K562 (cell line): ENCODE measurements around the gene MAGI2. TPM values are rescaled to one million over a fixed set of nuclear protein-coding genes. Genes with fewer than 3 reads are reported as not detected.

Experiments used
- ATAC-seq: fragments of 200-7000 bp; cut with Tn5 transposase; 3 replicates; pipeline ENCODE4 v1.9.1; 2020; ENCODE audit warnings: moderate library complexity
- BruUV-seq: library from RNA; stranded (reverse); fragments of 400-500 nt; replicated peaks from 2 replicates; lab custom pipeline; 2021; lab: Mats Ljungman, UMichigan
- CTCF ChIA-PET: fragments of 300-600 bp; formaldehyde crosslinking; extraction: SDS; loops from one replicate; lab custom pipeline; 2021; ENCODE audit warnings: low intra/inter-chr PET ratio; lab: Yijun Ruan, JAX
- POLR2A ChIA-PET: fragments of 300-600, 350-650 bp; sonication (Branson Sonifier 250); formaldehyde crosslinking; extraction: SDS; loops from one replicate; lab custom pipeline; 2021; ENCODE audit warnings: antibody characterized with exemption, inconsistent platforms; lab: Yijun Ruan, JAX
- DNase-seq, 4 experiments: peaks; one replicate each; pipeline versions ENCODE4 v3.0.0 to v3.0.0-alpha.2; 2011 to 2018; ENCODE audit warnings: low spot score in 3 of 4, mixed read lengths in 3 of 4; ENCODE audit errors: extremely low read depth in 1 of 4
- FAIRE-seq: peaks from 2 replicates; lab custom pipeline; 2011; peaks lifted over from hg19 to GRCh38; lab: Jason Lieb, UNC
- H2AFZ ChIP-seq: 2 replicates; pipeline ENCODE4 v1.6.0; 2011; ENCODE audit warnings: low read depth, low read length, control low read depth, inconsistent platforms
- H3K27ac ChIP-seq: fragments of 200-600 bp; 3 replicates; pipeline ENCODE4 v1.8.0; 2011; ENCODE audit warnings: low read depth, mild to moderate bottlenecking, control low read depth, inconsistent platforms, low read length, moderate library complexity, mixed read lengths; ENCODE audit errors: extremely low read depth
- H3K27me3 ChIP-seq, 2 experiments: fragments of 300-600 bp in 1 of 2; 2 replicates in 1 of 2; 3 replicates in 1 of 2; pipeline versions ENCODE4 v1.6.0 to v1.8.0; 2011; ENCODE audit warnings: inconsistent platforms in 2 of 2, low read length in 2 of 2, mild to moderate bottlenecking in 1 of 2, mixed read lengths in 1 of 2, moderate library complexity in 1 of 2; ENCODE audit not compliant: control insufficient read depth in 2 of 2, insufficient read depth in 2 of 2
- H3K36me3 ChIP-seq: fragments of 300-600 bp; 3 replicates; pipeline ENCODE4 v1.8.0; 2011; ENCODE audit warnings: mild to moderate bottlenecking, low read length, inconsistent platforms; ENCODE audit not compliant: control insufficient read depth, insufficient read depth
- H3K4me1 ChIP-seq, 2 experiments: fragments of 200-600 bp in 1 of 2; replicated peaks in 1 of 2; 2 replicates in 1 of 2; 3 replicates in 1 of 2; pipeline versions ENCODE4 v1.5.1 to v1.8.0; 2011; ENCODE audit warnings: inconsistent platforms in 2 of 2, low read length in 2 of 2, mild to moderate bottlenecking in 1 of 2, mixed read lengths in 1 of 2, moderate library complexity in 1 of 2; ENCODE audit not compliant: control insufficient read depth in 2 of 2, insufficient read depth in 2 of 2
- H3K4me2 ChIP-seq: 2 replicates; pipeline ENCODE4 v1.6.1; 2011; ENCODE audit warnings: low read length, control low read depth, inconsistent platforms, mixed read lengths; ENCODE audit not compliant: insufficient read depth
- H3K4me3 ChIP-seq: fragments of 200-600 bp; sonication (generic), shearing (Covaris generic); 2 replicates; pipeline ENCODE4 v1.5.1; 2016; ENCODE audit warnings: control low read depth, inconsistent platforms
- H3K79me2 ChIP-seq: fragments of 200-600 bp; 3 replicates; pipeline ENCODE4 v1.8.0; 2011; ENCODE audit warnings: low read length, inconsistent platforms; ENCODE audit not compliant: control insufficient read depth, insufficient read depth
- H3K9ac ChIP-seq, 2 experiments: 2 replicates each; pipeline versions ENCODE4 v1.6.0 to v1.6.1; 2011; ENCODE audit warnings: low read depth in 2 of 2, low read length in 2 of 2, control low read depth in 1 of 2, inconsistent platforms in 1 of 2, mild to moderate bottlenecking in 1 of 2, mixed read lengths in 1 of 2; ENCODE audit not compliant: insufficient read depth in 1 of 2
- H3K9me1 ChIP-seq: one replicate; pipeline ENCODE4 v1.6.0; 2011; ENCODE audit warnings: inconsistent platforms, mild to moderate bottlenecking, low read length, moderate library complexity; ENCODE audit not compliant: control insufficient read depth, insufficient read depth
- H3K9me3 ChIP-seq: replicated peaks from 2 replicates; pipeline ENCODE4 v1.5.1; 2011; ENCODE audit warnings: low read depth, low read length, inconsistent platforms; ENCODE audit not compliant: control insufficient read depth, insufficient read depth
- H4K20me1 ChIP-seq: replicated peaks from 2 replicates; pipeline ENCODE4 v1.6.1; 2011; ENCODE audit warnings: low read length, inconsistent platforms, mixed read lengths; ENCODE audit not compliant: control insufficient read depth, insufficient read depth
- ASH1L ChIP-seq: fragments of 450-650 bp; IDR thresholded peaks from 2 replicates; pipeline ENCODE4 v1.6.1; 2018; ENCODE audit warnings: borderline replicate concordance, mild to moderate bottlenecking, low read depth; ENCODE audit not compliant: partially characterized antibody
- ATF6 ChIP-seq: sonication (generic); formaldehyde crosslinking; IDR thresholded peaks from 2 replicates; pipeline ENCODE4 v1.4.0; 2020; ENCODE audit warnings: mild to moderate bottlenecking, missing genetic modification reagents
- CREM ChIP-seq: IDR thresholded peaks from 2 replicates; pipeline ENCODE4 v1.6.1; 2014; ENCODE audit warnings: antibody characterized with exemption, low read depth
- KLF10 ChIP-seq: fragments of 250-450 bp; sonication (Bioruptor Pico); IDR thresholded peaks from 2 replicates; pipeline ENCODE4 v1.6.1; 2021; ENCODE audit warnings: matching md5 sums
- KLF16 ChIP-seq: IDR thresholded peaks from 2 replicates; pipeline ENCODE4 v1.6.1; 2016; ENCODE audit warnings: antibody characterized with exemption
- RHOXF2B ChIP-seq: fragments of 250-450 bp; sonication (Bioruptor Pico); conservative IDR thresholded peaks from 2 replicates; pipeline ENCODE4 v1.5.1; 2021
- SIN3A ChIP-seq, 2 experiments: fragments of 150-350 bp in 1 of 2; IDR thresholded peaks; 2 replicates each; pipeline ENCODE4 v1.6.1; 2011 to 2016; ENCODE audit warnings: borderline replicate concordance in 2 of 2, low read depth in 2 of 2, low read length in 2 of 2, mild to moderate bottlenecking in 2 of 2, moderate library complexity in 2 of 2; ENCODE audit not compliant: control insufficient read depth in 1 of 2
- SNRNP70 ChIP-seq: fragments of 200-400 bp; formaldehyde crosslinking; optimal IDR thresholded peaks from 2 replicates; pipeline ENCODE3; 2017; ENCODE audit warnings: low read depth, low read length
- SRF ChIP-seq, 2 experiments: fragments of 250-450, 450-650 bp in 1 of 2; sonication (Bioruptor Pico) in 1 of 2; sonication (generic) in 1 of 2; formaldehyde crosslinking; IDR thresholded peaks; 2 replicates each; pipeline versions ENCODE4 v1.5.0 to v1.5.1; 2020 to 2022; ENCODE audit warnings: mild to moderate bottlenecking in 1 of 2, missing genetic modification reagents in 1 of 2
- TFAP4 ChIP-seq: sonication (generic); formaldehyde crosslinking; IDR thresholded peaks from 2 replicates; pipeline ENCODE4 v1.8.0; 2022; ENCODE audit warnings: missing genetic modification reagents, mild to moderate bottlenecking, moderate library complexity, borderline replicate concordance
- THRAP3 ChIP-seq: fragments of 450-650 bp; IDR thresholded peaks from 2 replicates; pipeline ENCODE4 v1.6.1; 2016; ENCODE audit warnings: mild to moderate bottlenecking, inconsistent platforms, borderline replicate concordance
- TSC22D4 ChIP-seq: fragments of 450-650 bp; IDR thresholded peaks from 2 replicates; pipeline ENCODE4 v1.6.1; 2016; ENCODE audit warnings: missing genetic modification characterization, missing biosample characterization, control low read depth
- U2AF1 ChIP-seq: fragments of 200-400 bp; formaldehyde crosslinking; optimal IDR thresholded peaks from 2 replicates; pipeline ENCODE3; 2017; ENCODE audit warnings: mild to moderate bottlenecking, low read depth, low read length, moderate library complexity
- ZC3H11A ChIP-seq: IDR thresholded peaks from 2 replicates; pipeline ENCODE4 v1.6.1; 2012; ENCODE audit warnings: low read depth, low read length, improper control_type of control experiment
- ZNF354B ChIP-seq: fragments of 250-450 bp; sonication (Bioruptor Pico); IDR thresholded peaks from 2 replicates; pipeline ENCODE4 v1.4.0; 2020
- ZNF551 ChIP-seq: fragments of 250-450 bp; sonication (Bioruptor Pico); IDR thresholded peaks from 2 replicates; pipeline ENCODE4 v1.5.0; 2021; ENCODE audit warnings: mild to moderate bottlenecking, moderate library complexity
- ZNF764 ChIP-seq: fragments of 250-450 bp; sonication (Bioruptor Pico); IDR thresholded peaks from 2 replicates; pipeline ENCODE4 v1.4.0; 2020; ENCODE audit warnings: low read depth, mild to moderate bottlenecking, moderate library complexity
- WGBS: fragments of 100-300 bp; shearing (Covaris generic); methylation state at CpG from one replicate; pipeline ENCODE4 v1.1.6; 2016; ENCODE audit warnings: low coverage, mixed read lengths; ENCODE audit not compliant: insufficient coverage; ENCODE audit errors: missing lambda C conversion rate; 5-methylcytosine and 5-hydroxymethylcytosine counted together
- in situ Hi-C: fragments of 300-500 bp; cut with MboI; formaldehyde crosslinking; loops from 4 replicates; pipeline ENCODE4 v1.15.0; 2018; ENCODE audit warnings: inconsistent platforms, mixed read lengths
- intact Hi-C: fragments of 100-400 bp; cut with micrococcal nuclease; formaldehyde crosslinking; loops from 2 replicates; pipeline ENCODE4 v1.14.2; 2022
- polyA plus RNA-seq, 8 experiments: library from polyadenylated mRNA; depleted of rRNA in 4 of 8; stranded (reverse) in 5 of 8; unstranded in 3 of 8; fragments of >200 nt; fragmentation: Nextera tagmentation in 2 of 8; fragmentation: Illumina TruSeq in 1 of 8; extraction: Ambion mirVana in 2 of 8; extraction: Trizol in 1 of 8; gene quantifications; 2 replicates each; pipeline versions ENCODE4 v1.2.1 to v1.2.3, GENCODE V29; 2011 to 2014; ENCODE audit warnings: inconsistent platforms in 1 of 8, missing spikeins in 1 of 8
- total RNA-seq, 7 experiments: library from RNA; depleted of rRNA in 6 of 7; stranded (reverse); fragments of >200 nt in 6 of 7; fragmentation: Illumina TruSeq in 2 of 7; extraction: Trizol in 2 of 7; gene quantifications; 2 replicates each; pipeline versions ENCODE4 v1.2.1 to v1.2.3, GENCODE V29; 2011 to 2021; ENCODE audit warnings: low replicate concordance in 1 of 7
- TF ChIP-seq, protein P1 (sequence below): fragments of 250-450 bp; sonication (Bioruptor Pico); IDR thresholded peaks from 2 replicates; pipeline ENCODE4 v1.8.0; 2021; ENCODE audit warnings: borderline replicate concordance, mild to moderate bottlenecking, moderate library complexity; ENCODE audit not compliant: poor library complexity, severe bottlenecking

MAGI2 gene
- total and polyA plus RNA-seq, 9 of the 15 experiments (the other 6 are each of a cell fraction or from before 2014, with no cell fraction given), result 0.27 to 1.4 (median 0.70) TPM

- TF ChIP-seq ASH1L (no peak), ZNF354B (CRISPR knock-in tag) (no peak), KLF16 (no peak), U2AF1 (no peak), TFAP4 (CRISPR knock-in tag) (no peak)
- TF ChIP-seq, protein P1, sequence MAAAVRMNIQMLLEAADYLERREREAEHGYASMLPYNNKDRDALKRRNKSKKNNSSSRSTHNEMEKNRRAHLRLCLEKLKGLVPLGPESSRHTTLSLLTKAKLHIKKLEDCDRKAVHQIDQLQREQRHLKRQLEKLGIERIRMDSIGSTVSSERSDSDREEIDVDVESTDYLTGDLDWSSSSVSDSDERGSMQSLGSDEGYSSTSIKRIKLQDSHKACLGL (CRISPR knock-in tag), result no peak
Observed at GRCh38 chr7:79352323-79352722, 101.1 kb downstream of the MAGI2 start (continued).

DNA sequence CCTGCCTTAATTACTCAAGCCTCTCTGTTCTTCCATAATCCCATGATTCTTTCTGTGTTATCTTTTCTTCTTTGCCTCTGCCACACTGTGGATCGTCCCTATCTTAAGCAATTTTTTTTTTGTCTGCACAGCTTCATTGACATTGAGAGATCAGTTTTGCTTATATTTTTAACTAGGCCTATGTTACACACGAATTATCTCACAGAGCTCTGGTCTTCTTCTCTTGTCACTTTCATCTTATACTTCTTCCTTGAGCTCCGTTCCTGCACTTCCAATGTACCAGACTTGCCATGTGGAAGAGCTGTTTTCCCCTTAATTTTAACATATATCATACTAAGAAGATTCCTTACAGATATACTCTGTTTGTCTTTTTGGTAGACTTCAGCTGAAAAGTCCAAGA is 106.1 kb downstream of the MAGI2 start:
- no peak for DNase-seq
- no peak overlapping the region for H3K27ac ChIP-seq
- no TSS peak for BruUV-seq
- no peak for FAIRE-seq
- no peaks in the 10 kb centered on the region for H4K20me1 ChIP-seq
- in situ Hi-C loops (no loop called here), intact Hi-C loops (no loop called here)
- H3K9ac ChIP-seq, result no peak overlapping the region
- H3K9me3 ChIP-seq, result no peaks in the 10 kb centered on the region
- ATAC-seq, result no peak
- no peak overlapping the region for H2AFZ ChIP-seq
- no peaks in the 10 kb centered on the region for H3K4me1 ChIP-seq
- no peaks in the 10 kb centered on the region for H3K79me2 ChIP-seq
- ChIA-PET CTCF (no interaction called here), POLR2A (no interaction called here)
- 2% methylated on average over 3 of the region's 3 CpGs for WGBS
- H3K36me3 ChIP-seq, result no peaks in the 10 kb centered on the region
- no peaks in the 10 kb centered on the region for H3K9me1 ChIP-seq
- H3K4me3 ChIP-seq, result no peak overlapping the region
- TF ChIP-seq CREM (no peak), SRF (CRISPR knock-in tag; IDR thresholded peaks at IDR 0.05) (no peak), THRAP3 (no peak), SNRNP70 (no peak), TFAP4 (CRISPR knock-in tag) (no peak), KLF10 (no peak), TSC22D4 (no peak), ZNF764 (CRISPR knock-in tag) (no peak), RHOXF2B (CRISPR knock-in tag) (no peak), ZC3H11A (no peak), ZNF551 (CRISPR knock-in tag) (no peak), ATF6 (CRISPR knock-in tag) (no peak), SIN3A (IDR thresholded peaks at IDR 0.05; ENCODE audit: borderline replicate concordance in 2 of 2, control insufficient read depth in 1 of 2, low read depth in 2 of 2, low read length in 2 of 2) (no peak)
- H3K27me3 ChIP-seq, result no peaks in the 10 kb centered on the region
- H3K4me2 ChIP-seq, result no peak overlapping the region
